HCT116 (cell line): ENCODE results near the gene AQP12B. TPM values are rescaled to one million over a fixed set of nuclear protein-coding genes. Genes with fewer than 3 reads are reported as not detected.

Experiments
- ATAC-seq: fragments of 200-7000 bp; cut with Tn5 transposase; 2 replicates; pipeline ENCODE4 v1.9.1; 2020; ENCODE audit warnings: mild to moderate bottlenecking, moderate library complexity
- BruUV-seq: library from RNA; stranded (reverse); fragments of 400-500 nt; replicated peaks from 2 replicates; lab custom pipeline; 2021; lab: Mats Ljungman, UMichigan
- CTCF ChIA-PET: fragments of 300-600 bp; sonication (Branson Sonifier 250); formaldehyde crosslinking; loops from one replicate; lab custom pipeline; 2021; ENCODE audit warnings: antibody characterized with exemption; lab: Charles Lee
- POLR2A ChIA-PET: fragments of 300-600, 350-600 bp; sonication (Branson Sonifier 250); formaldehyde crosslinking; loops from one replicate; lab custom pipeline; 2021; ENCODE audit warnings: antibody characterized with exemption; lab: Charles Lee
- RAD21 ChIA-PET, 2 experiments: fragments of 300-600 bp; sonication (Branson Sonifier 250); formaldehyde crosslinking; loops; one replicate each; lab custom pipeline; 2023; ENCODE audit warnings: low total read pairs in 2 of 2; ENCODE audit not compliant: uncharacterized antibody in 2 of 2, unreplicated experiment in 2 of 2, low non-redundant PET in 1 of 2; lab: Charles Lee
- DNase-seq: peaks from one replicate; pipeline ENCODE4 v3.0.0-alpha.2; 2010; ENCODE audit warnings: low read depth, low spot score
- H2AFZ ChIP-seq: fragments of 200-600 bp; shearing (Covaris generic), sonication (generic); 2 replicates; pipeline ENCODE4 v1.6.1; 2017; ENCODE audit warnings: low read depth, mixed run types, mixed read lengths, antibody characterized with exemption, low read length; ENCODE audit not compliant: poor library complexity, severe bottlenecking
- H3K27ac ChIP-seq: 2 replicates; pipeline ENCODE4 v1.5.1; 2012; ENCODE audit warnings: low read depth, low read length
- H3K27me3 ChIP-seq: fragments of 200-600 bp; sonication (generic); 2 replicates; pipeline ENCODE4 v1.6.1; 2016; ENCODE audit warnings: mixed run types, low read length, mixed read lengths; ENCODE audit not compliant: insufficient read depth
- H3K36me3 ChIP-seq, 2 experiments: fragments of 200-500 bp in 1 of 2; fragments of 200-600 bp in 1 of 2; sonication (Bioruptor generic) in 1 of 2; sonication (generic) in 1 of 2; 2 replicates each; pipeline versions ENCODE4 v1.5.1 to v1.6.1; 2014 to 2016; ENCODE audit warnings: low read length in 2 of 2, inconsistent platforms in 1 of 2, mixed read lengths in 1 of 2, mixed run types in 1 of 2; ENCODE audit not compliant: insufficient read depth in 2 of 2, control insufficient read depth in 1 of 2
- H3K4me1 ChIP-seq, 2 experiments: fragments of 200-600 bp in 1 of 2; sonication (generic) in 1 of 2; 2 replicates each; pipeline versions ENCODE4 v1.5.1 to v1.6.1; 2012 to 2017; ENCODE audit warnings: low read length in 2 of 2, inconsistent platforms in 1 of 2, mild to moderate bottlenecking in 1 of 2, mixed read lengths in 1 of 2, mixed run types in 1 of 2, moderate library complexity in 1 of 2; ENCODE audit not compliant: insufficient read depth in 2 of 2, control insufficient read depth in 1 of 2
- H3K4me2 ChIP-seq: fragments of 200-600 bp; sonication (generic); 2 replicates; pipeline ENCODE4 v1.6.1; 2017; ENCODE audit warnings: mixed run types, low read length, mixed read lengths
- H3K4me3 ChIP-seq, 2 experiments: fragments of 200-600 bp in 1 of 2; sonication (generic) in 1 of 2; replicated peaks in 1 of 2; 2 replicates each; pipeline ENCODE4 v1.5.1; 2011 to 2016; ENCODE audit warnings: low read length in 2 of 2, control low read depth in 1 of 2, low read depth in 1 of 2, mild to moderate bottlenecking in 1 of 2, mixed read lengths in 1 of 2, mixed run types in 1 of 2
- H3K79me2 ChIP-seq: fragments of 200-600 bp; sonication (generic); 2 replicates; pipeline ENCODE4 v1.6.1; 2017; ENCODE audit warnings: mild to moderate bottlenecking, mixed run types, low read length, moderate library complexity, mixed read lengths; ENCODE audit not compliant: insufficient read depth
- H3K9ac ChIP-seq: fragments of 200-600 bp; sonication (generic); 2 replicates; pipeline ENCODE4 v1.6.1; 2016; ENCODE audit warnings: low read length, mixed read lengths
- H3K9me2 ChIP-seq: fragments of 200-600 bp; sonication (generic), shearing (Covaris generic); 2 replicates; pipeline ENCODE4 v1.6.1; 2017; ENCODE audit warnings: mixed run types, mild to moderate bottlenecking, moderate library complexity; ENCODE audit not compliant: insufficient read depth
- H3K9me3 ChIP-seq, 2 experiments: fragments of 200-500 bp in 1 of 2; fragments of 200-600 bp in 1 of 2; sonication (Bioruptor generic) in 1 of 2; sonication (generic) in 1 of 2; 2 replicates each; pipeline ENCODE4 v1.6.1; 2014 to 2017; ENCODE audit warnings: low read length in 2 of 2, mixed read lengths in 2 of 2, inconsistent platforms in 1 of 2, low read depth in 1 of 2, mild to moderate bottlenecking in 1 of 2, mixed run types in 1 of 2, moderate library complexity in 1 of 2; ENCODE audit not compliant: control insufficient read depth in 1 of 2, insufficient read depth in 1 of 2
- H4K20me1 ChIP-seq: fragments of 200-600 bp; sonication (generic), shearing (Covaris generic); 2 replicates; pipeline ENCODE4 v1.6.1; 2017; ENCODE audit warnings: mixed run types, mild to moderate bottlenecking, moderate library complexity; ENCODE audit not compliant: insufficient read depth
- CBX3 ChIP-seq: IDR thresholded peaks from 2 replicates; pipeline ENCODE4 v1.6.1; 2012; ENCODE audit warnings: low read depth
- ELF1 ChIP-seq: IDR thresholded peaks from 2 replicates; pipeline ENCODE4 v1.6.1; 2012; ENCODE audit warnings: low read depth, borderline replicate concordance
- EZH2phosphoT487 ChIP-seq: fragments of 200-600 bp; IDR thresholded peaks from 2 replicates; pipeline ENCODE4 v1.6.1; 2018; ENCODE audit warnings: antibody characterized with exemption, borderline replicate concordance
- JUND ChIP-seq: IDR thresholded peaks from 2 replicates; pipeline ENCODE4 v1.6.1; 2012
- POLR2AphosphoS5 ChIP-seq: IDR thresholded peaks from 2 replicates; pipeline ENCODE4 v1.6.1; 2011; ENCODE audit warnings: mild to moderate bottlenecking, low read depth, low read length, moderate library complexity
- SRF ChIP-seq: IDR thresholded peaks from 2 replicates; pipeline ENCODE4 v1.6.1; 2012; ENCODE audit warnings: low read depth
- intact Hi-C: fragments of 100-400 bp; cut with micrococcal nuclease; formaldehyde crosslinking; loops from 2 replicates; pipeline ENCODE4 v1.10.0; 2022
- total RNA-seq: library from RNA; stranded (reverse); gene quantifications from one replicate; pipeline ENCODE4 v1.2.1, GENCODE V29; 2021; ENCODE audit not compliant: unreplicated experiment
- TF ChIP-seq, protein P1 (sequence below): IDR thresholded peaks from 2 replicates; pipeline ENCODE4 v1.6.1; 2012; ENCODE audit warnings: low read depth

AQP12B gene
- total RNA-seq, 1 experiment from 2014 or later = not detected

- Histone ChIP-seq H3K36me3 (no peaks in the 10 kb centered on the region), H3K4me1 (no peaks in the 10 kb centered on the region), H3K4me2 (no peak overlapping the region), H3K79me2 (no peaks in the 10 kb centered on the region), H4K20me1 (no peaks in the 10 kb centered on the region), H3K9me2 (no peaks in the 10 kb centered on the region), H3K9ac (no peak overlapping the region), H3K4me3 (no peak overlapping the region), H3K9me3 (peaks cover 0 to under 1% of the 10 kb centered on the region in 2 experiments; a peak in 2 of 4 replicates), H2AFZ (no peak overlapping the region), H3K27me3 (no peaks in the 10 kb centered on the region), H3K27ac (no peak overlapping the region)
- no peak for TF ChIP-seq CBX3
- no peak for TF ChIP-seq ELF1
- TF ChIP-seq JUND = no peak
- no peak for TF ChIP-seq EZH2phosphoT487
- TF ChIP-seq SRF = no peak
- TF ChIP-seq POLR2AphosphoS5 = no peak
- TF ChIP-seq, protein P1, sequence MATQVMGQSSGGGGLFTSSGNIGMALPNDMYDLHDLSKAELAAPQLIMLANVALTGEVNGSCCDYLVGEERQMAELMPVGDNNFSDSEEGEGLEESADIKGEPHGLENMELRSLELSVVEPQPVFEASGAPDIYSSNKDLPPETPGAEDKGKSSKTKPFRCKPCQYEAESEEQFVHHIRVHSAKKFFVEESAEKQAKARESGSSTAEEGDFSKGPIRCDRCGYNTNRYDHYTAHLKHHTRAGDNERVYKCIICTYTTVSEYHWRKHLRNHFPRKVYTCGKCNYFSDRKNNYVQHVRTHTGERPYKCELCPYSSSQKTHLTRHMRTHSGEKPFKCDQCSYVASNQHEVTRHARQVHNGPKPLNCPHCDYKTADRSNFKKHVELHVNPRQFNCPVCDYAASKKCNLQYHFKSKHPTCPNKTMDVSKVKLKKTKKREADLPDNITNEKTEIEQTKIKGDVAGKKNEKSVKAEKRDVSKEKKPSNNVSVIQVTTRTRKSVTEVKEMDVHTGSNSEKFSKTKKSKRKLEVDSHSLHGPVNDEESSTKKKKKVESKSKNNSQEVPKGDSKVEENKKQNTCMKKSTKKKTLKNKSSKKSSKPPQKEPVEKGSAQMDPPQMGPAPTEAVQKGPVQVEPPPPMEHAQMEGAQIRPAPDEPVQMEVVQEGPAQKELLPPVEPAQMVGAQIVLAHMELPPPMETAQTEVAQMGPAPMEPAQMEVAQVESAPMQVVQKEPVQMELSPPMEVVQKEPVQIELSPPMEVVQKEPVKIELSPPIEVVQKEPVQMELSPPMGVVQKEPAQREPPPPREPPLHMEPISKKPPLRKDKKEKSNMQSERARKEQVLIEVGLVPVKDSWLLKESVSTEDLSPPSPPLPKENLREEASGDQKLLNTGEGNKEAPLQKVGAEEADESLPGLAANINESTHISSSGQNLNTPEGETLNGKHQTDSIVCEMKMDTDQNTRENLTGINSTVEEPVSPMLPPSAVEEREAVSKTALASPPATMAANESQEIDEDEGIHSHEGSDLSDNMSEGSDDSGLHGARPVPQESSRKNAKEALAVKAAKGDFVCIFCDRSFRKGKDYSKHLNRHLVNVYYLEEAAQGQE = no peak
- intact Hi-C loops = no loop called here
- DNase-seq = no peak
- BruUV-seq = no TSS peak
- ChIA-PET RAD21 (no interaction called here), CTCF (no interaction called here), POLR2A (no interaction called here)
- no peak for ATAC-seq
Observed at GRCh38 chr2:240628507-240628807, 54.2 kb downstream of the AQP12B start.
